ENCODE measurements around the gene LY86. TPM values are rescaled to one million over a fixed set of nuclear protein-coding genes. Genes with fewer than 3 reads are reported as not detected.

Gene LY86
- total RNA-seq, 1 experiment from 2014 or later: not detected

DNA sequence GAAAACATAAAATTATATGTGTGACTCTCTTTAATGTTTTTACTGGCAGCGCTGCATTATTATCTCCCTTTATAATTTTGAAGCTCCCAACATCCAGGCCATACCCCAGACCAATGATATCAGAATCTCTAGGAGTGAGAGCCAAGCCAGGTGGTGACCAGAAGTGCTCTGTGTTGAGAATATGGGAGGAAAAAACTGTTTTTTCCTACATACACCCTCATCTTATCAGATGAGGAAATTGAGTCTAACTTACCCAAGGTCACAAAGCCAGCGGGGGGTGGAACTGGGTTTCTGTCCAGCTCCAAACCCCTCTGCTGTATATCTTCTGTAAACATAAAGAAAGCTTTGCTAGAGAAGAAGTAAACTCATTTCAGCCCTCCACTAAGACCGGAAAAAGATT is 42.5 kb downstream of the LY86 start (continued):
- TF ChIP-seq, protein P1, sequence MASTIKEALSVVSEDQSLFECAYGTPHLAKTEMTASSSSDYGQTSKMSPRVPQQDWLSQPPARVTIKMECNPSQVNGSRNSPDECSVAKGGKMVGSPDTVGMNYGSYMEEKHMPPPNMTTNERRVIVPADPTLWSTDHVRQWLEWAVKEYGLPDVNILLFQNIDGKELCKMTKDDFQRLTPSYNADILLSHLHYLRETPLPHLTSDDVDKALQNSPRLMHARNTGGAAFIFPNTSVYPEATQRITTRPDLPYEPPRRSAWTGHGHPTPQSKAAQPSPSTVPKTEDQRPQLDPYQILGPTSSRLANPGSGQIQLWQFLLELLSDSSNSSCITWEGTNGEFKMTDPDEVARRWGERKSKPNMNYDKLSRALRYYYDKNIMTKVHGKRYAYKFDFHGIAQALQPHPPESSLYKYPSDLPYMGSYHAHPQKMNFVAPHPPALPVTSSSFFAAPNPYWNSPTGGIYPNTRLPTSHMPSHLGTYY (CRISPR knock-in tag; IDR thresholded peaks at IDR 0.05): no peak
- TF ChIP-seq FOXK1 (CRISPR knock-in tag; IDR thresholded peaks at IDR 0.05) (no peak), FOXP1 (CRISPR knock-in tag; IDR thresholded peaks at IDR 0.05; ENCODE audit: borderline replicate concordance) (no peak), ZNF263 (CRISPR knock-in tag; IDR thresholded peaks at IDR 0.05; ENCODE audit: low read depth) (no peak), EMX1 (CRISPR knock-in tag; IDR thresholded peaks at IDR 0.05) (no peak)
- TF ChIP-seq, protein P2, sequence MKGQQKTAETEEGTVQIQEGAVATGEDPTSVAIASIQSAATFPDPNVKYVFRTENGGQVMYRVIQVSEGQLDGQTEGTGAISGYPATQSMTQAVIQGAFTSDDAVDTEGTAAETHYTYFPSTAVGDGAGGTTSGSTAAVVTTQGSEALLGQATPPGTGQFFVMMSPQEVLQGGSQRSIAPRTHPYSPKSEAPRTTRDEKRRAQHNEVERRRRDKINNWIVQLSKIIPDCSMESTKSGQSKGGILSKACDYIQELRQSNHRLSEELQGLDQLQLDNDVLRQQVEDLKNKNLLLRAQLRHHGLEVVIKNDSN (CRISPR knock-in tag; IDR thresholded peaks at IDR 0.05): no peak
- TF ChIP-seq, protein P3, sequence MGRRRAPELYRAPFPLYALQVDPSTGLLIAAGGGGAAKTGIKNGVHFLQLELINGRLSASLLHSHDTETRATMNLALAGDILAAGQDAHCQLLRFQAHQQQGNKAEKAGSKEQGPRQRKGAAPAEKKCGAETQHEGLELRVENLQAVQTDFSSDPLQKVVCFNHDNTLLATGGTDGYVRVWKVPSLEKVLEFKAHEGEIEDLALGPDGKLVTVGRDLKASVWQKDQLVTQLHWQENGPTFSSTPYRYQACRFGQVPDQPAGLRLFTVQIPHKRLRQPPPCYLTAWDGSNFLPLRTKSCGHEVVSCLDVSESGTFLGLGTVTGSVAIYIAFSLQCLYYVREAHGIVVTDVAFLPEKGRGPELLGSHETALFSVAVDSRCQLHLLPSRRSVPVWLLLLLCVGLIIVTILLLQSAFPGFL (CRISPR knock-in tag; IDR thresholded peaks at IDR 0.05; ENCODE audit: borderline replicate concordance): no peak
- TF ChIP-seq, protein P4, sequence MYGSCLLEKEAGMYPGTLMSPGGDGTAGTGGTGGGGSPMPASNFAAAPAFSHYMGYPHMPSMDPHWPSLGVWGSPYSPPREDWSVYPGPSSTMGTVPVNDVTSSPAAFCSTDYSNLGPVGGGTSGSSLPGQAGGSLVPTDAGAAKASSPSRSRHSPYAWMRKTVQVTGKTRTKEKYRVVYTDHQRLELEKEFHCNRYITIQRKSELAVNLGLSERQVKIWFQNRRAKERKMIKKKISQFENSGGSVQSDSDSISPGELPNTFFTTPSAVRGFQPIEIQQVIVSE (CRISPR knock-in tag; IDR thresholded peaks at IDR 0.05; ENCODE audit: borderline replicate concordance): no peak

DNA sequence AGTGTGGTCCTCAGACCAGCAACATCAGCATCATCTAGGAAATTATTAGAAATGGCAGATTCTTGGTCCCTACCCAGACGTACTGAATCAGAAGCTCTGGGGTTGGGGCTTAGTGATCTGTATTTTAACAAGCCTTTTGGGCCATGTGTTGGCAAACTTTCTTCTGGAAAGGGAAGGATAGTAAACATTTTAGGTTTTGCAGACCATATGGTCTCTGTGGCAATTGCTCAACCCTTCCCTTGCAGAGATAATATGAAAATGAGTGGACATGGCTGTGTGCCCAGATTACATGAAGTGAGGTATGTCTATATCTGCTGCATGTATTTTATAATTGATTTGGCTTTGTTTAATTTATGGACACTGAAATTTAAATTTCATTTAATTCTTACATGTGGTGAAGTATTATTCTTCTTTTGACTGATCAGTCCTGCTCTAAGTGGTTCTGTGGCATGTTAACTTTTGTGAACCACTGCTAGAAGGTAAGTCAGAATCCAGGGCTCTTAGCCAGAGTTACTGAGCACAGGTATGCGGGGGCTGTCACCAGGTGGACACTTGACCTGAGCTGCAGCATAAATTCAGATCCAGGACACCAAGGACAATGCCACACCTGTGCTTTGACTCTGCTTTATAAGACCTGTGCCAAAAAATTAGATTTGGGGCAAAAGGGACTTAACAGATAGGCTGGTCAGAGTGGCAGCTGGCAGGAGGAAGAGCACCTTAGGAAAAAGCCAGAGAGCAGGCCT is 43.2 kb downstream of the LY86 start:
- CTCF ChIA-PET: interaction anchor here (1.0 kb wide), 1 partner anchor 65 kb away, joined by 3 read pairs; no protein-coding TSS in a partner anchor
- Mint-ChIP-seq H3K4me1 (peaks cover 31% of the 10 kb centered on the region), H3K27ac (no peak overlapping the region), H3K9me3 (no peaks in the 10 kb centered on the region), H3K27me3 (ENCODE audit: low read depth) (no peaks in the 10 kb centered on the region; the same call in 1 of the 2 replicates), H3K4me3 (no peak overlapping the region), H3K36me3 (no peaks in the 10 kb centered on the region)
- TF ChIP-seq MXD4 (CRISPR knock-in tag; IDR thresholded peaks at IDR 0.05; ENCODE audit: borderline replicate concordance) (no peak), PRRX2 (CRISPR knock-in tag; IDR thresholded peaks at IDR 0.05) (no peak), ELF4 (CRISPR knock-in tag; IDR thresholded peaks at IDR 0.05; ENCODE audit: low read depth) (no peak), SMAD3 (CRISPR knock-in tag; IDR thresholded peaks at IDR 0.05; ENCODE audit: borderline replicate concordance) (no peak), MYBL2 (CRISPR knock-in tag; IDR thresholded peaks at IDR 0.05) (no peak), ZNF396 (CRISPR knock-in tag; IDR thresholded peaks at IDR 0.05; ENCODE audit: borderline replicate concordance) (no peak)
- TF ChIP-seq, protein P5, sequence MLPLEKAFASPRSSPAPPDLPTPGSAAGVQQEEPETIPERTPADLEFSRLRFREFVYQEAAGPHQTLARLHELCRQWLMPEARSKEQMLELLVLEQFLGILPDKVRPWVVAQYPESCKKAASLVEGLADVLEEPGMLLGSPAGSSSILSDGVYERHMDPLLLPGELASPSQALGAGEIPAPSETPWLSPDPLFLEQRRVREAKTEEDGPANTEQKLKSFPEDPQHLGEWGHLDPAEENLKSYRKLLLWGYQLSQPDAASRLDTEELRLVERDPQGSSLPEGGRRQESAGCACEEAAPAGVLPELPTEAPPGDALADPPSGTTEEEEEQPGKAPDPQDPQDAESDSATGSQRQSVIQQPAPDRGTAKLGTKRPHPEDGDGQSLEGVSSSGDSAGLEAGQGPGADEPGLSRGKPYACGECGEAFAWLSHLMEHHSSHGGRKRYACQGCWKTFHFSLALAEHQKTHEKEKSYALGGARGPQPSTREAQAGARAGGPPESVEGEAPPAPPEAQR (CRISPR knock-in tag; IDR thresholded peaks at IDR 0.05): no peak
- TF ChIP-seq, protein P6, sequence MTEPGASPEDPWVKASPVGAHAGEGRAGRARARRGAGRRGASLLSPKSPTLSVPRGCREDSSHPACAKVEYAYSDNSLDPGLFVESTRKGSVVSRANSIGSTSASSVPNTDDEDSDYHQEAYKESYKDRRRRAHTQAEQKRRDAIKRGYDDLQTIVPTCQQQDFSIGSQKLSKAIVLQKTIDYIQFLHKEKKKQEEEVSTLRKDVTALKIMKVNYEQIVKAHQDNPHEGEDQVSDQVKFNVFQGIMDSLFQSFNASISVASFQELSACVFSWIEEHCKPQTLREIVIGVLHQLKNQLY (CRISPR knock-in tag; IDR thresholded peaks at IDR 0.05): no peak
- TF ChIP-seq, protein P7, sequence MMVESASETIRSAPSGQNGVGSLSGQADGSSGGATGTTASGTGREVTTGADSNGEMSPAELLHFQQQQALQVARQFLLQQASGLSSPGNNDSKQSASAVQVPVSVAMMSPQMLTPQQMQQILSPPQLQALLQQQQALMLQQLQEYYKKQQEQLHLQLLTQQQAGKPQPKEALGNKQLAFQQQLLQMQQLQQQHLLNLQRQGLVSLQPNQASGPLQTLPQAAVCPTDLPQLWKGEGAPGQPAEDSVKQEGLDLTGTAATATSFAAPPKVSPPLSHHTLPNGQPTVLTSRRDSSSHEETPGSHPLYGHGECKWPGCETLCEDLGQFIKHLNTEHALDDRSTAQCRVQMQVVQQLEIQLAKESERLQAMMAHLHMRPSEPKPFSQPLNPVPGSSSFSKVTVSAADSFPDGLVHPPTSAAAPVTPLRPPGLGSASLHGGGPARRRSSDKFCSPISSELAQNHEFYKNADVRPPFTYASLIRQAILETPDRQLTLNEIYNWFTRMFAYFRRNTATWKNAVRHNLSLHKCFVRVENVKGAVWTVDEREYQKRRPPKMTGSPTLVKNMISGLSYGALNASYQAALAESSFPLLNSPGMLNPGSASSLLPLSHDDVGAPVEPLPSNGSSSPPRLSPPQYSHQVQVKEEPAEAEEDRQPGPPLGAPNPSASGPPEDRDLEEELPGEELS (CRISPR knock-in tag; IDR thresholded peaks at IDR 0.05): no peak
- ATAC-seq (no peak), DNase-seq (ENCODE audit: low spot score) (no peak)
- POLR2A ChIA-PET: no interaction called here

All from WTC11 (cell line).